ENCODE measurements around the gene GNAL. TPM values are rescaled to one million over a fixed set of nuclear protein-coding genes. Genes with fewer than 3 reads are reported as not detected.
A peak's percentile ranks its signal among the peaks of the same experiment; 100 is the strongest.

Gene GNAL
- total and polyA plus RNA-seq, 3 donors from 2014 or later: 11.6 to 12.8 (median 12.1) TPM

GRCh38 chr18:11905613-11906012 lies 216.5 kb downstream of the GNAL start:
- Histone ChIP-seq H3K4me3 (no peak overlapping the region), H3K4me1 (peaks cover 10% of the 10 kb centered on the region), H3K27ac (no peak overlapping the region), H3K27me3 (no peaks in the 10 kb centered on the region), H3K36me3 (ENCODE audit: low read depth, missing control alignments) (no peaks in the 10 kb centered on the region), H3K9me3 (no peaks in the 10 kb centered on the region)
- 55 to 92% methylated on average over 4 of the region's 4 CpGs for WGBS, 2 donors
- TF ChIP-seq CTCF (IDR thresholded peaks at IDR 0.05) (no peak), POLR2A (IDR thresholded peaks at IDR 0.05) (no peak)
- DNase-seq: peak; percentile 23
- intact Hi-C loops (cut with DNase I; ENCODE audit: low total_unique reads): no loop called here

GRCh38 chr18:11906176-11906575 lies 217.1 kb downstream of the GNAL start:
- intact Hi-C loops (cut with DNase I; ENCODE audit: low total_unique reads): no loop called here
- Histone ChIP-seq H3K27ac (no peak overlapping the region), H3K9me3 (no peaks in the 10 kb centered on the region), H3K36me3 (ENCODE audit: low read depth, missing control alignments) (no peaks in the 10 kb centered on the region), H3K27me3 (no peaks in the 10 kb centered on the region), H3K4me1 (peaks cover 10% of the 10 kb centered on the region), H3K4me3 (no peak overlapping the region)
- TF ChIP-seq CTCF (IDR thresholded peaks at IDR 0.05) (no peak), POLR2A (IDR thresholded peaks at IDR 0.05) (no peak)
- 80 to 100% methylated on average over 1 of the region's 1 CpG for WGBS, 2 donors
- no peak for DNase-seq

GRCh38 chr18:11906926-11907874 lies 218.1 kb downstream of the GNAL start:
- peak overlapping the region; percentile 91 to 99 for H3K4me3 ChIP-seq
- intact Hi-C loops (cut with DNase I; ENCODE audit: low total_unique reads): no loop called here
- no peaks in the 10 kb centered on the region for H3K9me3 ChIP-seq
- H3K36me3 ChIP-seq (ENCODE audit: low read depth, missing control alignments): no peaks in the 10 kb centered on the region
- DNase-seq: no peak
- H3K27me3 ChIP-seq: no peaks in the 10 kb centered on the region
- H3K4me1 ChIP-seq: peaks cover 10% of the 10 kb centered on the region
- WGBS, 2 donors: 50 to 53% methylated on average over 20 of the region's 20 CpGs
- H3K27ac ChIP-seq: peak overlapping the region in 1 of 2 donors; percentile 98
- TF ChIP-seq CTCF (IDR thresholded peaks at IDR 0.05) (no peak), POLR2A (IDR thresholded peaks at IDR 0.05) (no peak)

GRCh38 chr18:11908182-11909060 lies 219.4 kb downstream of the GNAL start, which contains the start of gene MPPE1:
Gene MPPE1, minus strand, starts transcription at chr18:11908317. Its CDS starts 11,053 bp downstream, at chr18:11897264.
- DNase-seq: peak; percentile 92
- no peaks in the 10 kb centered on the region for H3K27me3 ChIP-seq
- H3K4me3 ChIP-seq: peak within 1 kb of the TSS; percentile 91 to 99
- no peaks in the 10 kb centered on the region for H3K36me3 ChIP-seq (ENCODE audit: low read depth, missing control alignments)
- TF ChIP-seq POLR2A (IDR thresholded peaks at IDR 0.05): peak; percentile 91
- no peak for TF ChIP-seq CTCF (IDR thresholded peaks at IDR 0.05)
- intact Hi-C loops (cut with DNase I; ENCODE audit: low total_unique reads): no loop called here
- H3K9me3 ChIP-seq: no peaks in the 10 kb centered on the region
- peak within 1 kb of the TSS; percentile 98 to 99 for H3K27ac ChIP-seq
- H3K4me1 ChIP-seq: peaks cover 10% of the 10 kb centered on the region
- 1% methylated on average over 59 to 86 of the region's 106 CpGs for WGBS, 2 donors

All from testis (tissue), 3 donors.